AG04449 (cell line): ENCODE measurements around the gene ACTRT1.

Source experiments
- CTCF ChIA-PET: fragments of 350-600 bp; formaldehyde crosslinking; extraction: SDS; loops from one replicate; lab custom pipeline; 2021; ENCODE audit warnings: antibody characterized with exemption; lab: Yijun Ruan, JAX
- POLR2A ChIA-PET: fragments of 400-600, 350-600 bp; formaldehyde crosslinking; extraction: SDS; loops from one replicate; lab custom pipeline; 2020; ENCODE audit warnings: antibody characterized with exemption, inconsistent platforms; lab: Yijun Ruan, JAX
- DNase-seq: peaks from one replicate; pipeline ENCODE4 v3.0.0-alpha.2; 2010; ENCODE audit warnings: low read depth, low spot score
- H3K4me3 ChIP-seq: 2 replicates; pipeline ENCODE4 v1.5.1; 2011; ENCODE audit warnings: low read depth, mild to moderate bottlenecking, control low read depth, low read length
- CTCF ChIP-seq: IDR thresholded peaks from one replicate; pipeline ENCODE4 v1.5.1; 2011; ENCODE audit warnings: mild to moderate bottlenecking, moderate library complexity, low read length, control low read depth, inconsistent platforms; ENCODE audit not compliant: insufficient read depth; ENCODE audit errors: missing control alignments

ACTRT1 gene

GRCh38 chrX:128052303-128052702 is at the start of gene ACTRT1:
TSS of gene ACTRT1 (minus strand) at chrX:128052403. CDS start at chrX:128052206, 197 bp downstream.
- ChIA-PET CTCF (no interaction called here), POLR2A (no interaction called here)
- no peak for TF ChIP-seq CTCF
- no peak within 1 kb of the TSS for H3K4me3 ChIP-seq
- no peak for DNase-seq

GRCh38 chrX:128078545-128078944 is 26.3 kb upstream of the ACTRT1 start:
- CTCF ChIA-PET: no interaction called here
- TF ChIP-seq CTCF: no peak
- no peak overlapping the region for H3K4me3 ChIP-seq
- DNase-seq: no peak
- POLR2A ChIA-PET: no interaction called here

GRCh38 chrX:128057421-128057820 is 5.2 kb upstream of the ACTRT1 start:
- DNase-seq: no peak
- no peak overlapping the region for H3K4me3 ChIP-seq
- ChIA-PET CTCF (no interaction called here), POLR2A (no interaction called here)
- TF ChIP-seq CTCF: no peak

- ChIA-PET CTCF (no interaction called here), POLR2A (no interaction called here)
- no peak for TF ChIP-seq CTCF
- no peak overlapping the region for H3K4me3 ChIP-seq
- no peak for DNase-seq
Observed at GRCh38 chrX:128051526-128051925, 677 bp downstream of the ACTRT1 start.

- CTCF ChIA-PET: no interaction called here
- H3K4me3 ChIP-seq: no peak overlapping the region
- TF ChIP-seq CTCF: no peak
- DNase-seq: no peak
- POLR2A ChIA-PET: no interaction called here
Observed at GRCh38 chrX:128035318-128035717, 16.9 kb downstream of the ACTRT1 start.

- POLR2A ChIA-PET: no interaction called here
- no peak overlapping the region for H3K4me3 ChIP-seq
- TF ChIP-seq CTCF: no peak
- no peak for DNase-seq
- CTCF ChIA-PET: no interaction called here
Observed at GRCh38 chrX:128021566-128021965, 30.6 kb downstream of the ACTRT1 start.
